ENCODE measurements around the gene OR11H1.
"Not testable (repeated sequence)": the region's sequence is repeated elsewhere in the genome, so short reads cannot be mapped to it uniquely, and the experiment has no call there.

The OR11H1 gene, protein sequence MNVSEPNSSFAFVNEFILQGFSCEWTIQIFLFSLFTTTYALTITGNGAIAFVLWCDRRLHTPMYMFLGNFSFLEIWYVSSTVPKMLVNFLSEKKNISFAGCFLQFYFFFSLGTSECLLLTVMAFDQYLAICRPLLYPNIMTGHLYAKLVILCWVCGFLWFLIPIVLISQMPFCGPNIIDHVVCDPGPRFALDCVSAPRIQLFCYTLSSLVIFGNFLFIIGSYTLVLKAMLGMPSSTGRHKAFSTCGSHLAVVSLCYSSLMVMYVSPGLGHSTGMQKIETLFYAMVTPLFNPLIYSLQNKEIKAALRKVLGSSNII

DNA sequence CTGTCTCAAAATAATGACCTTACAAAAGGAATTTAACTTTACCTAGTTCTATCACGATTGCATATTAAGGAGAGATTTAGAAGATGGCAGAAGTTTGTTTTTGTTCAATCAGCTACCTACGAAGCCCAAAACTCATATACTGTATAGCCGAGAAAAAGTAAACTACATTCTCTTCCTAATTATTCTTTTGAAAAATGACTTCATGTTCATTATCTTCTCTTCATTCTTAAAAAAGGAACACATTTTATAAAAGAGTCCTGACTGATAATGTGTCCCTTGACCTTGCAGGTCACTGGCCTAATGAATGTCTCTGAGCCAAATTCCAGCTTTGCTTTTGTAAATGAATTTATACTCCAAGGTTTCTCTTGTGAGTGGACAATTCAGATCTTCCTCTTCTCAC, at the start of gene OR11H1:
Gene OR11H1 (plus strand): TSS at position 301 of the 400 bp plus-strand sequence. CDS start 0 bp downstream, at position 301.
- not testable (repeated sequence) for DNase-seq

DNA sequence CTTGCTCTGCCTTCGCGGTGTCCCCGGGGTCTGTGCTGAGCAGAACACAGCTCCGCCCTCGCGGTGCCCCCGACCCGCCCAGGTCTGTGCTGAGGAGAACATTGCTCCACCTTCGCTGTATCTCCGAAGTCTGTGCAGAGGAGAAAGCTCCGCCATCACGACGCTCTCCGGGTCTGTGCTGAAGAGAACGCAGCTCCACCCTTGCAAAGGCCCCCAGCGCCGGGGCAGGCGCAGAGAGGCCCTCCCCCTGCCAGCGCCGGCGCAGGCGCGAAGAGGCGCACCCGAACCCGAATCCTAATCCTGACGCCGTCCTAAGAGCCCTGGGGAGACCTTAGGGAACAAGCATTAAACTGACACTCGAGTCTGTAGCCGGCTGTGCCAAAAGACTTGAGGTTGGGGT, 18.0 kb upstream of the OR11H1 start:
- DNase-seq: not testable (repeated sequence)

DNA sequence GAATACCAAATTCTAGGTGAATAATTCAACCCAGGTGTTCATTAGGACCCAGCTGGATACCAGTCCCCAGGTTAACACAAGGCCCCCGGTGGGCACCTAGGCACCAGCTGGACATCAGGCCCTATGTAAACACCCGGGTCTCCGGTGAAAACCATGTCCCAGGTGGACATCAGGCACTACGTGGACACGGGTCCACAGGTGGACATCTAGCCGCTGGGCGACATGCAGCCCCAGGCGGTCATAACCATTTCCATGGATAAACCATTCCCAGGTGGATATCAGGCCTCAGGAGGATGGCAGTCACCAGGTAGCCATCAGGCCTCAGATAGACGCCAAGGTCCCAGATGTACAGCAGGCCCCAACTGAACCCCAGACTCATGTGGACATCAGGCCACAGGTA, 12.1 kb upstream of the OR11H1 start:
- DNase-seq: not testable (repeated sequence)

DNA sequence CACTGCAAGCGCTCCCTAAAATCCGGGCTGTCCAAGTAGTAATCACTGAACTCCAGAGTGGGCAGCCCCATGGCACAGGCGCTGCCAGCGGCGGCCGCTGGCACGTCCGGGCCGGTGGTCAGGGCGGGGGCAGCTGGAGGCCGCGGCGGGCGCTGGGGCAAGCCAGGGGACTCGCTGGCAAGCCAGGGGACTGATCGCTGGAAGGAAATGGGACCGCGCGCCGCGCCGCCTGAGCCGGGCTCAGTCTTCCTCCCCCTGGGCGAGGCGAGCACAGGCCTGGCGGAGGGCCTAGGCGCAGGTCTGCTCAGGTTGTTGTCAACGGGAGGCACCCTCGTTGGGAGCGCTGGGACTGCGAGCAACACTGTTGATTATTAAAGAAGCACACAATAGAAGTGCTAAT, 25.8 kb downstream of the OR11H1 start:
- DNase-seq: not testable (repeated sequence)

DNA sequence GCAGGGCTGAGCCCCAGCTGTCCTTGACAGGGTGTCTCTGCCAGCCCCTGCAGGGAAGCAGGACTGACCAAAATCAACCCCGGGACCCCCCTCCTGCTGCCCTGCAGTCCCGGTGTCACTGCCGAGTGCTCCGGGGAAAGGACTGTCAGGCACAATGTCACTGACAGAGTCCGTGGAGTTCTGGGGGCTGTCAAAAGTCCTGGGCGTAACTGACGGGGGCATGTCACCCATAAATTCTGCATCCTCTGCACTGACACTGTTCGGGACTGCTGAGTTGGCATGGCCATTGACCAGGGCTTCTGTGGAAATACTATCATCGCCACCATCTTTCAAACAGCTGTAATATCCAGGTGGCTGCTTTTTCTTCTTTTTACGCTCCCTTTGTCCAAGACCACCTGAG, 35.5 kb downstream of the OR11H1 start:
- DNase-seq: not testable (repeated sequence)

DNA sequence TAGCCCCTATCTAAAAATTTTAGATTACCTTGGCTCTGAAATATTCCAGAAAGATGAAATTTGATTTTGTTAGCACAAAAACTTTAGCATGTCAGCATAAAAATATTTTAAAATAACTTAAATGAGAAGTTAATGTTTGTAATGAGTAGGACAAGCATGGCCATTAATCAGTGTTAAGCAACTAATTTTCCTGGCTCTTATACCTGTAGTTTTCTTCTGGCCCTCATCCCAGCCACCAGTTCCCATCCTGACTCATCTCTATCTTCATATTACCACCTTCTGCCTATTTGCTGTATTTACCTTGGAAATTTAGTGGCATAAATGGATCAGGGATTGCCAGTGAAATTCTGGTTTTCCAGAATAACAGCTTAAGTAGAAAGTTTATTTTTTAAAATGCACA, 37.1 kb downstream of the OR11H1 start:
- not testable (repeated sequence) for DNase-seq

Data from activated CD8-positive, alpha-beta memory T cell treated with anti-CD3 and anti-CD28 coated beads, Interleukin-2, amount 50 U/mL, for 4 hours (primary cell).